NCI-H2107 treated with DMSO at 0.1 percent for 48 hours (cell line): Measurements from ENCODE around the gene TSSK3.

Source experiments
- DNase-seq: peaks from one replicate; lab custom pipeline; 2025; ENCODE audit not compliant: unreplicated experiment; lab: John Stamatoyannopoulos, UW

TSSK3 gene

GRCh38 chr1:32362474-32363313, at the start of gene TSSK3, which contains the start of gene FAM229A:
Gene TSSK3, plus strand, starts transcription at chr1:32362539. Its CDS starts 163 bp downstream, at chr1:32362702.
Gene FAM229A, minus strand, starts transcription at chr1:32362485. Its CDS starts 394 bp downstream, at chr1:32362091.
- DNase-seq = no peak

- DNase-seq = no peak
Observed at GRCh38 chr1:32316903-32317277, 45.4 kb upstream of the TSSK3 start.

- no peak for DNase-seq
Observed at GRCh38 chr1:32318127-32318869, 44.0 kb upstream of the TSSK3 start.

- no peak for DNase-seq
Observed at GRCh38 chr1:32321712-32322291, 40.5 kb upstream of the TSSK3 start.

- no peak for DNase-seq
Observed at GRCh38 chr1:32327204-32327603, 35.1 kb upstream of the TSSK3 start.

GRCh38 chr1:32329931-32330466, 32.3 kb upstream of the TSSK3 start:
- DNase-seq = no peak

- no peak for DNase-seq
Observed at GRCh38 chr1:32330558-32331151, 31.7 kb upstream of the TSSK3 start.

- no peak for DNase-seq
Observed at GRCh38 chr1:32331549-32331948, 30.8 kb upstream of the TSSK3 start.

GRCh38 chr1:32332290-32333079, 29.9 kb upstream of the TSSK3 start:
- no peak for DNase-seq

- DNase-seq = no peak
Observed at GRCh38 chr1:32333251-32333963, 28.9 kb upstream of the TSSK3 start.

GRCh38 chr1:32334274-32334861, 28.0 kb upstream of the TSSK3 start:
- DNase-seq = no peak

GRCh38 chr1:32334864-32335534, 27.3 kb upstream of the TSSK3 start:
- no peak for DNase-seq

GRCh38 chr1:32335535-32335789, 26.9 kb upstream of the TSSK3 start:
- DNase-seq = no peak

GRCh38 chr1:32335790-32336590, 26.3 kb upstream of the TSSK3 start, which contains the start of gene MARCKSL1:
Gene MARCKSL1, minus strand, starts transcription at chr1:32336233. Its CDS starts 200 bp downstream, at chr1:32336033.
- peak; percentile 53 for DNase-seq

GRCh38 chr1:32336591-32336932, 25.8 kb upstream of the TSSK3 start:
- no peak for DNase-seq

GRCh38 chr1:32336963-32337675, 25.2 kb upstream of the TSSK3 start:
- peak; percentile 55 for DNase-seq

- peak; percentile 68 for DNase-seq
Observed at GRCh38 chr1:32337855-32338636, 24.3 kb upstream of the TSSK3 start.
